ENCODE results near the gene CHCHD6. TPM values are rescaled to one million over a fixed set of nuclear protein-coding genes. Genes with fewer than 3 reads are reported as not detected.

Gene CHCHD6
- total RNA-seq, 2 donors from 2014 or later: 9.3 to 13.2 TPM

DNA sequence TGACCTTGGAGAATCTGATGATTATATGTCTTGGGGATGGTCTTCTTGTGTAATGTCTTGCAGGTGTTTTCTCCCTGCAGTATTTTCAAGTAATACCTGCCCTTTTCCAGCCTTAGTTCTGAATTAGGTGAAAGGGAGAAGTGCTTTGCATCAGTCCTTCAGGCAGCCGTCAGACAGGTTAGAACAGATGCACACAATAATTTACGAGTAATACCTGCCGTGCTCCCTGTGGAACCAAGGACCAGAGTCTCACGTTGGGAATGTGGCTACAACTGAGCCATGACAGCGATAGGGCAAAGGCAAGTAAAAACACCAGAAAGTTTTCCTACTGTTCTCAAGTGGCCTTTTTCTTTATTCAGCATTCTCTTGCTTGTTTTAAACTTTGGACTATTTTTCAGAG lies 69.1 kb downstream of the CHCHD6 start:
- H3K36me3 ChIP-seq: no peaks in the 10 kb centered on the region
- H3K9ac ChIP-seq (ENCODE audit: low read depth in 2 of 2, low read length in 2 of 2): no peak overlapping the region

DNA sequence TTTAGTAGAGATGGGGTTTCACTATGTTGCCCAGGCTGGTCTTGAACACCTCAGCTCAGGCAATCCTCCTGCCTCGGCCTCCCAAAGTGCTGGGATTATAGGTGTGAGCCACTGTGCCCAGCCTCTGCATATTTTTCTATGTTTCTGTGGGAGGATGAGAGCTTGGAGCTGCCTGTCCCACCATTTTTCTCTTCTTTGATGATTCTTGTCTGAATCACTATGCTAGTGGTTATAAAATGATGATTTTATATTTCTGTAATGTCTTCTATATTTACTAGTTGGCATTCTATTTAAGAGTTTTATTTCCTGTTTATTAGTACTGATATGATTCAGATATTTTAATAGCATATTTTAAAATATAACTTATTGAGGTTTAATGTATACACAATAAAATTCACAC lies 69.7 kb downstream of the CHCHD6 start:
- Histone ChIP-seq H3K4me3 (no peak overlapping the region), H3K9ac (ENCODE audit: low read depth in 2 of 2, low read length in 2 of 2) (no peak overlapping the region), H3K36me3 (no peaks in the 10 kb centered on the region), H3K27ac (no peak overlapping the region), H3K4me1 (no peaks in the 10 kb centered on the region), H3K27me3 (no peaks in the 10 kb centered on the region), H3K9me3 (no peaks in the 10 kb centered on the region)
- DNase-seq: no peak
- TF ChIP-seq, protein P1, sequence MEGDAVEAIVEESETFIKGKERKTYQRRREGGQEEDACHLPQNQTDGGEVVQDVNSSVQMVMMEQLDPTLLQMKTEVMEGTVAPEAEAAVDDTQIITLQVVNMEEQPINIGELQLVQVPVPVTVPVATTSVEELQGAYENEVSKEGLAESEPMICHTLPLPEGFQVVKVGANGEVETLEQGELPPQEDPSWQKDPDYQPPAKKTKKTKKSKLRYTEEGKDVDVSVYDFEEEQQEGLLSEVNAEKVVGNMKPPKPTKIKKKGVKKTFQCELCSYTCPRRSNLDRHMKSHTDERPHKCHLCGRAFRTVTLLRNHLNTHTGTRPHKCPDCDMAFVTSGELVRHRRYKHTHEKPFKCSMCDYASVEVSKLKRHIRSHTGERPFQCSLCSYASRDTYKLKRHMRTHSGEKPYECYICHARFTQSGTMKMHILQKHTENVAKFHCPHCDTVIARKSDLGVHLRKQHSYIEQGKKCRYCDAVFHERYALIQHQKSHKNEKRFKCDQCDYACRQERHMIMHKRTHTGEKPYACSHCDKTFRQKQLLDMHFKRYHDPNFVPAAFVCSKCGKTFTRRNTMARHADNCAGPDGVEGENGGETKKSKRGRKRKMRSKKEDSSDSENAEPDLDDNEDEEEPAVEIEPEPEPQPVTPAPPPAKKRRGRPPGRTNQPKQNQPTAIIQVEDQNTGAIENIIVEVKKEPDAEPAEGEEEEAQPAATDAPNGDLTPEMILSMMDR (IDR thresholded peaks at IDR 0.05): no peak
- intact Hi-C loops (cut with DNase I): no loop called here

More for the DNA sequence above, 69.1 kb downstream of the CHCHD6 start:
- Histone ChIP-seq H3K4me1 (no peaks in the 10 kb centered on the region), H3K4me3 (no peak overlapping the region), H3K27me3 (no peaks in the 10 kb centered on the region), H3K9me3 (no peaks in the 10 kb centered on the region), H3K27ac (no peak overlapping the region)
- intact Hi-C loops (cut with DNase I): no loop called here
- TF ChIP-seq, protein P1 (IDR thresholded peaks at IDR 0.05): no peak
- DNase-seq: no peak

DNA sequence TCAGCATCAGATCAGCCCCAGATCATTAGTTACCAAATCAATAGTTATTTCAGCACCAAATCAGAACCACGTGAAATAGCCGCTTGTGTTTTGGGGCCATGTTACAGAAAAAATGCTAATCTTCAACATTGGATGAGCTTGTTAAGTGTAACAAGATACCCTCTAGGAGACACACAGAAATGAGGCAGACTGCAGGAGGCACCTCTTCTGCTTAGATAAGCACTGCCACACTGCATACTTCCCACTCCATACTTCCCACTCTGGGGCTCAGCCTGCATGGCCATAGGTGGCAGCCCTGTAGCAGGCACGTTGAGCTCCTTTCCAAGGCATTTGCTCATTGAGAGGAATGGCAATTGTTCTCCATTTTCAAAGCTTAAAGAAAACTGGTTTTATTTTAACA lies 73.3 kb downstream of the CHCHD6 start:
- intact Hi-C loops (cut with DNase I): no loop called here
- no peak overlapping the region for H3K27ac ChIP-seq
- DNase-seq: no peak
- TF ChIP-seq, protein P1 (IDR thresholded peaks at IDR 0.05): no peak
- H3K4me1 ChIP-seq: no peaks in the 10 kb centered on the region
- H3K36me3 ChIP-seq: no peaks in the 10 kb centered on the region
- H3K9ac ChIP-seq (ENCODE audit: low read depth in 2 of 2, low read length in 2 of 2): no peak overlapping the region
- H3K4me3 ChIP-seq: no peak overlapping the region
- H3K9me3 ChIP-seq: no peaks in the 10 kb centered on the region
- H3K27me3 ChIP-seq: no peaks in the 10 kb centered on the region

DNA sequence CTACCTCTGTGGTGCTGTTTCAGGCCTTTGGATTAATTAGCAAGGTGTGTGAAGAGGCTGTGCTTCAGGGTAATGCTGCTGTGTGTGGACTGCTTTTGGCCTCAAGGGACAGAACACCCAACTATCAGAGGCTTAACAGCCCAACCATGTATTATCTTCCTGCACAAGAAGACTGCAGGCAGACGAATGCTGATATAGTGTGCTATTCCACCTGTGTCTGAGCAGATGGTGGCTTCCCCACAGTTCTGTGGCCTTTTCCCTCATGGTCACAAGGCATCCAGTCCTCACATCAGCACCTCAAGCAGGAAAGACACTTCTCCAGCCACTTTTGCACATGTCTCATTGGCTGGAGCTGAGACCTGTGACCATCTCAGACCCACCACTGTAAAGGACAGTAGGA lies 76.6 kb downstream of the CHCHD6 start:
- H3K9ac ChIP-seq (ENCODE audit: low read depth in 2 of 2, low read length in 2 of 2): no peak overlapping the region
- intact Hi-C loops (cut with DNase I): no loop called here

DNA sequence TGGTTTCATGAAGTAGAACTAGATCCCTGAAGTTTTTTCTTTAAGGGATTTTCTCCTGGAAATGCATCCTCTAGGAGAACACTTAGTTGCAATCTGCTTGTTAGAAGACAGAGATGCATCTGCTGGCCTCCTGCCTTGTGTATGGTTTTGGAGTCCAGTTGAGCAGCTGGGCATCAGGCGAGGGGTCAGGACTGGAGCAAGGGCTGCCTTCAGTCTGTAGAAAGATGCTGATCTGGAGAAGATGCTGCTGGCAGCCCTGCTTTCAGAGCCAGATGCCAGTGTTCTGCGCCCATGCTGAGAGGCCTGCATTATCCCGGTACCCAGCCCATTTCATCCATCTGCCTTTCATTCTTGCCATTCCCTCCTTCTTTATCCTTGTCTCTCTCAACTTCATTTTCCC lies 77.4 kb downstream of the CHCHD6 start:
- Histone ChIP-seq H3K4me3 (no peak overlapping the region), H3K27ac (no peak overlapping the region), H3K4me1 (no peaks in the 10 kb centered on the region), H3K36me3 (no peaks in the 10 kb centered on the region), H3K27me3 (no peaks in the 10 kb centered on the region), H3K9me3 (no peaks in the 10 kb centered on the region), H3K9ac (ENCODE audit: low read depth in 2 of 2, low read length in 2 of 2) (no peak overlapping the region)
- intact Hi-C loops (cut with DNase I): no loop called here
- TF ChIP-seq, protein P1 (IDR thresholded peaks at IDR 0.05): no peak
- no peak for DNase-seq

More for the DNA sequence above, 76.6 kb downstream of the CHCHD6 start:
- TF ChIP-seq, protein P1 (IDR thresholded peaks at IDR 0.05): no peak
- H3K9me3 ChIP-seq: no peaks in the 10 kb centered on the region
- no peaks in the 10 kb centered on the region for H3K27me3 ChIP-seq
- H3K4me1 ChIP-seq: no peaks in the 10 kb centered on the region
- no peak overlapping the region for H3K4me3 ChIP-seq
- H3K27ac ChIP-seq: no peak overlapping the region
- DNase-seq: no peak
- H3K36me3 ChIP-seq: no peaks in the 10 kb centered on the region

All from colonic mucosa (tissue), 4 donors.